NCI-H2081 treated with DMSO at 0.1 percent for 48 hours (cell line): Measurements from ENCODE around the gene USP34.
"Not testable (repeated sequence)": the region's sequence is repeated elsewhere in the genome, so short reads cannot be mapped to it uniquely, and the experiment has no call there.

Experiments used
- DNase-seq: peaks from one replicate; lab custom pipeline; 2025; lab: John Stamatoyannopoulos, UW

Gene USP34

DNA sequence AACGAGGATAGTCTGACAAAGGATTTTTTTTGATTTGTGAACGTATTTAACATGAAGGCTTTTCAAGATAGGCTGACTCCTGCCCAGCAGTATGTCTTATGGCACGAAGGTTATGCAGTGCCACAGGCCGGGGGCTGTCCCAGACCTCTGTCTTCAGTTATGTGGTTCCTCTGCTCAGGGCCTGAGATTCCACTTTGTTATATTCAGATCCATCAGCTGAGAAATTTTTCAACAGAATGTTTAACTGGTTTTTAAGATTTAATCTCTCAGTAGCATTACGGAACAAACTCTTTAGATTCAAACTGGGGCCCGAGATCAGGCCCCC, 288.9 kb downstream of the USP34 start:
- DNase-seq = no peak

DNA sequence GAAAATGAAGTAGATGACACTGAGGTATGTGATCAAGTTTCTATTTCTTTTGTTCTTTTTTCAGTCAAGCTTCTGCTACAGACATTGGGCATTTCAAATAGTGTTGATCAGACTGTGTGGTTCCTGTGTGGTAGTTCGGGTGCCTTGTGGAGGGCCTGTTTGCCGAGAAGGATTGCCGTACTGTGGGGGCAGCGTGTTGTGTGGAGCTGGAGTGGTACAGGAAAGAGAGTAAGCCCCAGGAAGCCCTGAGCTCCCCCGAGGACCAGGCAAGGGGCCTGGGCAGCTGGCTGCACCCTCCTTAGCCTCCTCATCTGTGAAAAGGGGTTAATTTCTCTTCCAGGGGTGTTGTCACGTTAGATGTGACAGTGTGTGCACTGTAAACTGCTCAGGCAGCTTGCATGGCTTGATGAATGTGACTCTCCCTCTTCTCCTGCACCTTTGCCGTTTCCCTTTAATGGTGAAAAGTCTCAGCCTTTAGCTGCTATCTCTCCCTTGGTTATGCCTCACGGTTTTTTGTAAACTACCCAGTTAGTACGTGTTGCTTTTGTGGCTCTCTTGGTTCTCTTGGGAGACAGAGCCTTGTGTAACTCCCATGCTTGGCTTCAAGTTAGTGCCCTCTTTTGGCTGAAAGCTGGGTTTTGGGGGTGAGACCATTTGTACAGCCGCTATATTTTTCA, 289.4 kb downstream of the USP34 start:
- DNase-seq = no peak

- no peak for DNase-seq
Measured at GRCh38 chr2:61180686-61181085, 290.2 kb downstream of the USP34 start.

DNA sequence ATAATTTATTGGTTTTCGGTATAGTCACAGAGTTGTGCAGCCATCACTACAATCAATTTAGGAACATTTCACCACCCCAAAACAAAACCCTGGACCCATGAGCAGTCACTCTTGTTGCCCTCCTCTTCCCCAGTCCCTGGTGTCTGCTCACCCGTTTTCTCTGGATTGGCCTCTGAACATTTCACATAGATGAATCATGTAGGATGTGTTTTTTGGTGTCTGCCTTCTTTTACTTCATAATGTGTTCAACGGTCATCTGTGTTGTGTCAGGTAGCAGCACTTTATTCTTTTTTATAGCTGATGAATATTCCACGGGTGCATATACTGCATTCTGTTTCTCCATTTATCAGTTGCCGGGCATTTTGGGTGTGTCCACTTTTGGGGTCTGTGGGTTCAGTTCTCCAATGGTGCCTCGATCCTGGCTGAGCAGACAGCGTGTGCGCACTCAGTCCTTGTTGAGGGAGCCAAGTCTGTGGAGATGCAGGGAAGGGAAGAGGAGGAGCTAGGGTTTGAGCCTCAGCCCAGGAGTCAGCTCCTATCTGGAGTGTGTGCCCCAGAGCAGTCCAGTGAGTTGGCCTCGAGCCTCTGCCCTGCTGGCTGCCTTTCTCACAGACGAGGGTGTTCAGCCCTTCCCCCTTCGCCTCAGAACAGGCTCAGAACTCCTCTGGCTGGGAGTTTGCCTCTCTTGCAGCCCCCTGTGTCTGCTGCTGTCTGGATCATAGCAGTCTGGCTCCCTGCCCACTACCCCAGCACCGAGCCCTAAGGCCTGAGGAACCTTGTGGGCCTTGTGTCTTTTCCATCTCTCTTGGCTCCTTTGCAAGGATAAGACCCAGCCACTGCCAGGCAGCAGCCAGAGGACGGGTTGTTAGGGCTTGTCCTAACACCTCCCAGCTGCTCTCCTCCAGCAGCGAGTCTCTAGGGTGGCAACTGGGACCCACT, 290.9 kb downstream of the USP34 start:
- DNase-seq = no peak

DNA sequence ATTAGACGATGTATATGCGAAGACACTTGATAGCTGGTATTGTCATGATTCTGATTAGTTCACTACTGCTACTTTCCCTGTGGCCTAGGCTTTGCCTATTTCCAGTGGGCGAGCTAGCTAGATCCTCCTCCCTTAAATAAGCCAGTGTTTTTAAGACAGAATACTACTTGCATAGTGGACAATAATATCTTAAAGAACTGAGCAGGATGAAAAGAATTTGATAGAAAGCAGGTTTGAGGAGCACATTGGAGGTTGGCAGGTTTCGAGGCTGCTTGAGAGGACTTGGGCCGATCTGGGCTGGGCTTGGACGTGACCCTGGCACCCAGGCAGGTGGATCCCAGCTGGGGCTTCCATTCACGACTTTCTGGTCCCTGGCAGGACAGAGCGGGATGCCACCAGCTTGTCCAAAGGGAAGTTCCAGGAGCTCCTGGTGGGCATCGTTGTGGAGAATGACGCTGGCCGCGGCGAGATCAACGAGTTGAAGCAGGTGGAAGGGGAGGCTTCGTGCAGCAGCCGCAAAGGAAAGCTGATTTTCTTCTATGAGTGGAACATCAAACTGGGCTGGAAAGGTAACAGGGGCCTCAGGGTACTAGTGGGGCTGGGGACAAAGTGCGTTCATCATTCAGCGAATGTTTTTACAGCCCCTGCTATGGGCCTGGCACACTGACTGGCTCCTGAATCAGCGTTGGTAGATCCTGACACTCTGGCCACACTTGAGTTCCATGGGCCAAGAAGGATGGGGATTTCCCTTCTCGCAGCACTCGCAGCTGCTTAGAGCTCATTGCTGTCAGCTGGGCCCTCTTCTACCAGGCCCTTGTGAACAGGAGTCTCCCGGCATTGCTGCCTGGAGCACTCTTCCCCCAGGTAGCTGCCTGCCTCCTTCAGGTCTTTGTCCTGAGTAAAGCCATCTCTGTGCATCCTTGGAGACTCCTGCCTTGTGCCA, 292.0 kb downstream of the USP34 start:
- DNase-seq = no peak

- no peak for DNase-seq
Measured at GRCh38 chr2:61177727-61178549, 292.9 kb downstream of the USP34 start.

DNA sequence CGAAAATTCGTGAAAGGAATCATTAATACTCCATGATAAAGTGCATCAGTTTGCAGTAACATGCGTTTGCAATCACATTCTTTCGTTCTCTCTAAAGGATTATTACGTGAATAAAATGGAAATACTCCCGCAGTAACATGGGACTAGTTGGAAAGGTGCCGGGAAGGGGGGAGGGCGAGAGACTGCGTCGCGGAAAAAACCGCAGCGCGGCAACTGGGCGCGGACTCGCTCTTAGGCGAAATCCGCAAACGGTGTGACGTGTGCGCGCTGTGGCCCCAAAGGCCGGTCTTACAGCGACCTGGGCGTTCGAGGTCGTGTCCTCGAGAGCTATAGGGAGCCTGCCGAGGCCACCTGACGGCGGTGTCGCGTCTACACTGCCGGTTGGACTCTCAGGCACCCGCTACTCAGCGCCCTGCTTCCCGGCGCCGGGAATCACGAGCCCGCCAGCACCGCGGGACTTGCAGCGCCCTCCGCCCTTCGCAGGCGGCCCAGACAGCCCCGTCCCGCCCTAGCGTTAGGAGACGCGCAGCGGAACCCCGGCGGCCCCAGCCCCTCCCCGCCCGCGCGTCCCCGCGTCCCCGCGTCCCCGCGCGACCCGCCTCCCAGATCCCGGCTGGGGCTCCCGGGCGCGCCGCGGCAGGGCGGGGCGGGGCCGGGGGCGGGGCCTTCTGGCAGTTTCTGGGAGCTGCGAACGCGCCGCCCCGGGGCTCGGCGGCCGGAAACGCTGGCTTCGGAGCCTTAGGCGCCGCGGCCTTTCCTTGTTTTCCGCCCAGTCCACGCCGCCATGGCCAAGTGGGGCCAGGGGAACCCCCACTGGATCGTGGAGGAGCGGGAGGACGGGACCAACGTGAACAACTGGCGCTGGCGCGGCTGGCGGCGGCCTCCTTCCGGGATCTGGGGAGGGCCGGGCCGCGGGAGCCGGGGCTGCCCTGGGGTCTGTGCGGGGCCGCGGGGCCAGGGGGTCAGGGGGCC, 293.8 kb downstream of the USP34 start:
- peak; percentile 83 for DNase-seq

GRCh38 chr2:61175036-61175435, 295.9 kb downstream of the USP34 start:
- DNase-seq = no peak

DNA sequence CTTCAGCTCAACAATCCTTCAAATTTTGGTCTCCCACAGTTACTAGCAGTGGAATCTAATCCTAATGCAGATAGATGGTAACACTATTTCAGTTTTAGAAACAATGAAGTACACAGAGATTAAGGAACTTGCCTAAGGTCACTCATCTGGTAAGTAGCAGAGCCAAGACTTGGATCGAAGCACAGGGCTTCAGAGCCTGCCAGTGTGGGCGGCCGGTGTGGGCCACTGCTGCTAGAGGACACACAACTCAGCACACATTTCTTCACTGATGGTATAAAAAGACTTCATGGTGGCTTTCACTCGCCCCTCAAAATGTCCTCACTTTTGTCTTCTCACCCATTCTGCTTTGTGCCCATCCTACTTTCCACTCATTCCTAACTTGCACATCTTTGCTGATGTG, 297.8 kb downstream of the USP34 start:
- no peak for DNase-seq

- no peak for DNase-seq
Measured at GRCh38 chr2:61172671-61173070, 298.2 kb downstream of the USP34 start.

DNA sequence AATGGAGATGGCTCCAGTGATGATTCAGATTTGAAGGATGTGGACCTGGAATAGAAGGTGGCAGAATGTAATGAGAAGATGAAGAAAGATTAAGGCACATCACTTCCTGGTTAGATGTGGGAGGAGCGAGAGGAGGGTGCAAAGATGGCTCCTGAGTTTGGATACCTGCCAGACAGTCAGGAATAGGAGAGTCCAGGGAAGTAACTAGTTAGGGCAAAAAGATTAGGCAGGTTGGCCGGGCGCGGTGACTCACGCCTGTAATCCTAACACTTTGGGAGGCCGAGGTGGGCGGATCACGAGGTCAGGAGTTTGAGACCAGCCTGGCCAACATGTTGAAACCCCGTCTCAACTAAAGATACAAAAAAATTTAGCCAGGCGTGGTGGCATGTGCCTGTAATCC, 303.3 kb downstream of the USP34 start:
- no peak for DNase-seq

- no peak for DNase-seq
Measured at GRCh38 chr2:61165946-61166345, 304.9 kb downstream of the USP34 start.

GRCh38 chr2:61165082-61165481, 305.8 kb downstream of the USP34 start:
- not testable (repeated sequence) for DNase-seq

DNA sequence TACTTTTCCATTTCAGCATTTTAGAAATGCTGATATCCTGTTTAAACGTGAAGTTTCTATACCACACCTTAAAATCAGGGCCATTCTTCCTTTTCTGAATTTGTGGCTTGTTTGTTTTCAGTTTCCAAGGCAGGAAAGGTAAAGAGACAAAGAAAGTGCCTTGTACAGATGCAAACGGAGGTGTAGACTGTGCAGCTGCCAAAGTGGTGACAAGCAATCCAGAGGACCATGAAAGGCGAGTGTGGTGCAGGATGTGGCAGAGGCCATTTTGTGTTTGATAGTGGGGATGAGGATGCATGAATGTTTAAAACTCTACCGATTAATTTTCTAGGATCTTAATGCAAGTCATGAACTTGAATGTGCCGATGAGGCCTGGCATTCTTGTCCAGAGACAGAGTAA, 308.2 kb downstream of the USP34 start:
- DNase-seq = no peak

GRCh38 chr2:61161888-61162287, 309.0 kb downstream of the USP34 start, which contains the start of gene C2orf74:
Gene C2orf74, plus strand, starts transcription at chr2:61162188. Its CDS starts 327 bp downstream, at chr2:61162515.
- no peak for DNase-seq

DNA sequence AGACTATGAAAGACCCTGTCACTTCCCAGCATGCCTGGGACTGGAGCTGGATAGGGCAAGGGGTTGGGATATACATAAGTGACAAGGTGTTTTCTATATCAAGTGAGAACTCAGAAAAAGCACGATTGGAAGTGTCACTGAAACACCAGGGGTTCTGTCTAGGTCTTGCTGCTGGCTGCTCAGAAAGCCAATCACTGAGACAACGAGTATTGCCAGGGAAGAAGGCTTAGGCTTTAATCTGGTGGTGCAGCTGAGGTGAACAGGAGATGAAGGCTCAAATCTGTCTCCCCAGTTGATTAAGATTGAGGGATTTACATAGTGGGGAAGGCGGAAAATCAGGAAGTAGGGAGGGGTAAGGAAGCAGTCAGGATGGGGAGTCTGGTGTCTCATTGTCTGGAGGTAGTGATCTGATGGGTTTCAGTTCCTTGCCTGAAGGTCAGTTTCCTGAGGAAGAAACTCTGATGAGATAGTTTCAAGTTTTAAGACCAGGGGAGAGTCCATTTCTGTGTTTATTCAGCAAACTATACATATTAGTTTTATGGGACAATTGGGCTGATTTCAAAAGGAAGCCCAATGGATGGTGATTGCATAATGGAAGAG, 312.4 kb downstream of the USP34 start:
- DNase-seq = no peak

DNA sequence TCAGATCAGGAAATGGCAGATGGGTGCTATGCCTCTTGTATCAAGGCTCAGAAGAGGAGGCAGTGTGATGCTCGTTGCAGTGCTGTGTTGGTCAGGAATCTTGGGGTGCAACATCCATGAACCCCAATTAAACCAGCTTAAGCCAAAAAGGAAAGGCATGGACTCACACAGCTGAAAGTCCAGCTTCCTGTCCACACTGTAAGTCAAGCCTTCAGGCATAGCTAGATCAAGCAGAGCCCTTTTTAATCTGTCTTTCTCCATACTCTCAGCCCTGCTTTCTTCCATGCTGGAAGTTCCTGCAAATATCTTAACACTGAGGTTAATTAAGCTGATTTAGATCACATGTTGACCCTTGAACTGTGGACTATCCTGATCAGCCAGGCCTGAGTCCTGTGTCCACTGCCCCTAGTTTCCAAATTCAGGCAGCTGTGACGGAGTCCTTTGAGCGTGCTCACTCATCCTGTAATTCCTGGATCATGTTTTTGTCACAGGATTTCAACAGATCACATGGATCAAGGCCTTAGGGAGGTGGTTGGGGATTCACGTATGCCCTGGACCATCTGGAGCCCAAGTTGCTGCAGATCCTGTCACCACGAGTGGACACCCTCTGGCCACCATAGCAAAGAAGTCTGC, 313.4 kb downstream of the USP34 start:
- no peak for DNase-seq

GRCh38 chr2:61151436-61151835, 319.5 kb downstream of the USP34 start:
- DNase-seq = no peak

GRCh38 chr2:61149074-61149473, 321.8 kb downstream of the USP34 start:
- DNase-seq = no peak
